Fibroblast of lung (primary cell): ENCODE data around the gene PHLDA2.

Experiments
- EZH2 ChIP-seq: IDR thresholded peaks from 2 replicates; pipeline ENCODE4 v1.5.1; 2012; ENCODE audit warnings: low read length, control low read depth, mild to moderate bottlenecking; ENCODE audit errors: missing control alignments
- TF ChIP-seq, protein P1 (sequence below), 2 donors: IDR thresholded peaks in 1 of 2; conservative IDR thresholded peaks in 1 of 2; 1 replicate in 1 of 2; 2 replicates in 1 of 2; pipeline ENCODE4 v1.5.1; 2011 to 2012; ENCODE audit warnings: low read length in 2 of 2, control low read depth in 1 of 2, inconsistent platforms in 1 of 2, low read depth in 1 of 2, mild to moderate bottlenecking in 1 of 2

DNA sequence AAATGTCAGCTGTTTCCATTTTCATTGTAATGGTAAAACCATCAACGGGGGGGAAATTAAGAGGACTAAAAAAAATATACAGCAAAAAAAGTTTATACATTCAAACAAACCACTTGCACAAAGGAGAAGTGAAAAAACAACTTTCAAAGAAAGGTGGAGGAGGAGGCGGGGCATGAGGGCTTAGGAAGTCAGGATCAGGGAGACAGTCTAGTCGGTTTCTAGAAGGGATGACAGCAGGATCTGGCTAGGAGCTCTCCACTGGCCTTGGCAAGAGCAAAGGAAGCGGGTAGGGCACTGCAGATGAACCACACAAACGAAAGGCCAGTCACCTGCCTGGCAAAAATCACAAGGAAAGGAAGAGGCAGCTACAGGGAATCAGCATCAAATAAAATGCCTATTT, 31.9 kb upstream of the PHLDA2 start:
- TF ChIP-seq, protein P1, sequence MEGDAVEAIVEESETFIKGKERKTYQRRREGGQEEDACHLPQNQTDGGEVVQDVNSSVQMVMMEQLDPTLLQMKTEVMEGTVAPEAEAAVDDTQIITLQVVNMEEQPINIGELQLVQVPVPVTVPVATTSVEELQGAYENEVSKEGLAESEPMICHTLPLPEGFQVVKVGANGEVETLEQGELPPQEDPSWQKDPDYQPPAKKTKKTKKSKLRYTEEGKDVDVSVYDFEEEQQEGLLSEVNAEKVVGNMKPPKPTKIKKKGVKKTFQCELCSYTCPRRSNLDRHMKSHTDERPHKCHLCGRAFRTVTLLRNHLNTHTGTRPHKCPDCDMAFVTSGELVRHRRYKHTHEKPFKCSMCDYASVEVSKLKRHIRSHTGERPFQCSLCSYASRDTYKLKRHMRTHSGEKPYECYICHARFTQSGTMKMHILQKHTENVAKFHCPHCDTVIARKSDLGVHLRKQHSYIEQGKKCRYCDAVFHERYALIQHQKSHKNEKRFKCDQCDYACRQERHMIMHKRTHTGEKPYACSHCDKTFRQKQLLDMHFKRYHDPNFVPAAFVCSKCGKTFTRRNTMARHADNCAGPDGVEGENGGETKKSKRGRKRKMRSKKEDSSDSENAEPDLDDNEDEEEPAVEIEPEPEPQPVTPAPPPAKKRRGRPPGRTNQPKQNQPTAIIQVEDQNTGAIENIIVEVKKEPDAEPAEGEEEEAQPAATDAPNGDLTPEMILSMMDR (conservative IDR thresholded peaks at IDR 0.05 in 1 of 2, IDR thresholded peaks at IDR 0.05 in 1 of 2; ENCODE audit: low read depth in 1 of 2, low read length in 2 of 2), result no peak
- no peak for TF ChIP-seq EZH2
